Activated naive CD8-positive, alpha-beta T cell treated with anti-CD3 and anti-CD28 coated beads, Interleukin-2, amount 50 U/mL, for 16 hours (primary cell): ENCODE measurements around the gene IFIH1.

Source experiments
- DNase-seq: peaks from one replicate; pipeline ENCODE4 v3.0.0-alpha.2; 2020; ENCODE audit warnings: low read depth, low spot score

Gene IFIH1

DNA sequence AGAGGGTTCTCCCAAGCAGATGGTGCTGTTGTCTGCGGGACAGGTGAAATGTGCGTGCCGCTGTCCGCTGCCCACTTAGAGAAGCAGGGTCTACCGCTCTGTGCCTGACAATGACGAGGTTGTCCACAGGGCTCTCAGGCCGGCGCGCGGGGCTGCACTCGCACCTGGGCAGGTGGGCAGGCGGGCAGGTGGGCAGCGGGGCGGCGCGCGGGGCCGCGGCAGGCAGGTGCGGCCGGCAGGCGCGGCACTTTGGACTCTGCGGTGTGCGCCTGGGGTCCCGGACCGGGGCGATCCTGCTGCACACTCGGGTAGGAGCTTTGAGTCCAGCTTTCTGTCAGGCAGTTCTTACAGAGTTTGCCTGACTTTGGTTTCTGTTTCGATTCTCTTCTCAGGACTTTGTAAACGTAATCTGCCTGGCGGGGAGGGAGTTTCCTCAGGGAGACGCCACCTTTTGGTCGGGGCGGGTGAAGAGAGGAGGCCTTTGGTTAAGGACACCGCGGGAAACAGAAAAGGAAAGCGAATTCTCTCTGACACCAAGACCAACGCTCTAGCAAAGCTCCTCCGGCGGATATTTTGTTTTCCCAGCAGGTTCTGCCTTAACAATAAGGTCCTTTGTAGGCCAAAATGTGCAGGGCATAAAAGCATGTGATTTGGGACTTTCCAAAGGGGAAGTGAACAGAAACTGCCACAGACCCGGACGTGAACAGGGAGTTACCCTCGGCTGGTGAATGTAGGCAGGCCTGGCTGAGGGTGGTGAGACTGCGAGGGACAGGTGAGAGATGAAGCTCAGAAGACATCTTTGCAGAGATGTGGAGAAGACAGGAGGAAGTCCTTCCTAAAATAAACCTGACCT, at the start of gene IFIH1:
Gene IFIH1, minus strand, starts transcription at position 357 of the 853 bp plus-strand sequence. CDS start 377 bp downstream, outside the sequence.
- peak; percentile 55 for DNase-seq

DNA sequence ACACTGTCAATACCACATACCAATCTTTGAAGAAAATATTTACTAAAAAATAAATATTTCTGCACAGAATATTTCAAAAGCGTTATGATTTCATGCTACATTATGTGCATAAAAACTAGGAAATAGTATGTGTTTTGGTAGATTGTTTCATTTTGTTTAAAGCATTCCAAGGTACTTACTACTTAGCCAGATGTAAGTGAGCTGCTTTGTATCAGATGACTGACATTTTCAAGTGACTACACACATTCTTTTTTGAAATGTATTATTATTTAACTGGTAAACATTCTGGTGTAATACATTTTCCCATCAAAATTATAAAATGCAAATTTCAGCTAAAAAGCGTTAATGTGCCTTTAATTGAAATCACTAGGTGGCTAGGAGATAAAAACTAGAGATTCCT, 46.9 kb upstream of the IFIH1 start:
- DNase-seq, result no peak

DNA sequence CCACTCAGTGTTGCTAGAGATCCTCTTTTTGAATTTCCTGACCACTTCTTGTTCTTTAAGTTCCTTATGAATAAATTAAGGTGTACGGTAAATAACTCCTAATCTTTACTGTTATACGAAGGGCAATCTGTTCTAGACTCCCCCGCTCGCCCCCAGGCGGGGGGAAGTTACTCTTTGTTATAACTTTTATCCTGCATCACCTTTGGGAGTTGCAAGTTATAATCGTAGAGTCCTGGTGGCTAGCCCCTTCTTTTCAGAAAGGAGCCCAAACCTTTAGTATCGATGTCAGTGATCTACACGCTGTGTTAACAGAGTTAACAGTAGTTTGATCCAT, 26.1 kb upstream of the IFIH1 start:
- no peak for DNase-seq

DNA sequence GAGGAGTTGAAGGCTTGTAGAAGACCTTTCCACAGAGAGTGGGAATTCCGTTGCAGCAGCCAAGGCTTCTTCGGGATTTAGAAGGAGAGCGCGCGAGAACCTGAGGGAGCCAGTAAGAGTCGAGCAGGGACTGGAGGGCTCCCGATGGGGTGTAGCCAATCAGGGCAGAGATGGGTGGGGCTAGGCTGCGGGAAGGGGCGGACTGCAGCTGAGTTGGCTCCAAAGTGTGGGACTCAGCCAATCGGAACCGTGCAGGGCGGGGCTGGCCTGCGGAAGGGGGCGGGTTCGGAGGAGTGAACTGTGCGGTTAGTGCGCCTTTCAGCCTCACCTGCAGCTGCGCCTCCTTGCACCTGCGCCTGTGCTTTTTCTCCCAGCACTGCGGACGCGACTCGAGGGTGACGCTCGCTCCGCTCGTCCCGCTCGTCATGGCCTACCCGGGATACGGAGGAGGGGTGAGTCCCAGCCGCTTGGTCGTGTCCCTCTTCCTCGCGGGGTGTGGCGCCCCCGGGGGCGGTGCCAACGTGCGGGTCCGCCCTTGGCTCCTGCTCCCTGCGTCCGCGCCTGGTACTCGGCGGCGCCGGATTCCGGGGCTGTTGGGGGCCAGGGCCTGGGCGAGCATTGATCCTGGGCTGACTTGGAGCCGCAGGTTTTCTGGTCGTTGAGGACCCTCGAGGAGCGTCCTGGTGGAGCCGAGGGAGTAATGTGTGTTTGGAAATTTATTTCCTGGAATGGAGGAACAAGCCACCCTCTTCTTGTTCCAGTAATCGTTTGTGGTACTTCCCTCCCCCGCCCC, 25.5 kb upstream of the IFIH1 start, which contains the start of gene GCA:
Gene GCA, plus strand, starts transcription at position 309 of the 793 bp plus-strand sequence. Its CDS starts 117 bp downstream, at position 426.
- peak; percentile 99 for DNase-seq

DNA sequence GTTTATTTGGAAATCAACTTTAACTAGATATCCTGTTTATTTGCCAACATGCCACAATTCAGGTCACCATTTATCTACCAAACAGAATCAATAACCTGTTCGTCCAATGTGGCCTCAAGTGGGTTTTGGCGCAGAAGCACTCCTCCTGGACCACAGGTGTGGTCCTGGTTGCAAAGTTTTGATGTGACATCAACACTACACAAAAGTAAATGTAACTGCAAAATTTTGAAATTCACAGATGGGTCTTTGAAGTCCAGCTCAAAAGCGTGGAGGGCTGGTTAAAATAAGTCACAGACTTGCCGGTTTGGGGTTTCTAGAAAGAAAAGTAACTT, 25.0 kb upstream of the IFIH1 start:
- no peak for DNase-seq

- no peak for DNase-seq
Observed at GRCh38 chr2:162342841-162343240, 24.4 kb upstream of the IFIH1 start.

GRCh38 chr2:162342321-162342720, 23.8 kb upstream of the IFIH1 start:
- DNase-seq, result no peak

DNA sequence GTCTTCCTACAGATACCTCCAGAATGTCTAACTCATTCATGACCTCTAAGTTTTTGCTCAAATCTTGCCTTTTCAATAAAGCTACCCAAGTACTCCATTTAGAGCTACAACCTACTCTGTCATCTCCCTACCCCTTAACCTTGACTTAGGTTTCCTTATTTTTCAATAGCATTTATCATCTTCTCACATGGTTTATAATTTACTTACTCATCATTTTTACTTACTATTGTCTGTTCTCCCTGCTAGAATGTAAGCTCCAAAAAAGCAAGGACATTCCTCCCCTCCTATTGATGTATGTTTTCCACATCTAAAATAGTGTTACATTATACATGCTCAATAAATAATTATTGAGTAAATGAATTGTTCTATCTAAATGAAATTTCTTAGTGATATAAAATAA, 22.3 kb upstream of the IFIH1 start:
- DNase-seq, result no peak

- no peak for DNase-seq
Observed at GRCh38 chr2:162337868-162338267, 19.4 kb upstream of the IFIH1 start.

- no peak for DNase-seq
Observed at GRCh38 chr2:162333968-162334367, 15.5 kb upstream of the IFIH1 start.

- no peak for DNase-seq
Observed at GRCh38 chr2:162330881-162331280, 12.4 kb upstream of the IFIH1 start.

DNA sequence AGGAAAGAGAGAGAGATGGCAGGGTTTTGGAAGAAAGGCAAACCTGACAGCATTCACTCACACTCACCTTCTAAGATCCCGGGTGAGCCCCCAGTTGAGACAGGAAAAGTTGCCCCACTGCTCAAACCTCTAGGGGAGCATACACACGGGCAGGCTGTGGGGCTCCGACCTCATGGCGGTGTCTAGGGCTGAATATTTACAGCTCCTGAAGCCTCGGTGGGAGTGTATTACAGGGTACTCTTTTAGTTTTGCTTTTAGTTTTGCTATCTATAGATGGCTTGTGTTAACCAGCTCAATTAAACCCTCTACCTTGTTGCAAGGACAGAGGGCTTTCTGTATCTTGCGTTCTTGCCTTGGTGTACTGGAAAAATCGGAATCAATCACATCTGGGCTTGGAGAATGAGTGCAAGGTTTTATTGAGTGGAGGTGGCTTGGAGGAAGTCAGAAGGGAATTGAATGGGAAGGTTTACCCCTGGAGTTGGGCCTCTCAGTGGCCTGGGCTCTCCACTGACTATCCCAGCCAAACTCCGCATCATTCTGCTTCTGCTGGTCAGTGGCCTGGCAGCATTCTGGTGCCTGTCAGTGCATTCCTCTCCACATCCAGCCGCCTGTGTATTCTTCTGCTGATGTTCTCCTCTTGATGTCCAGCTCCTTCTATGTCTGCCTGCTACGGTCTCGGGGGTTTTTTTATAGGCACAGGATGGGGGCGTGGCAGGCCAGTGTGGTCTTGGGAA, 10.1 kb upstream of the IFIH1 start:
- DNase-seq, result no peak

DNA sequence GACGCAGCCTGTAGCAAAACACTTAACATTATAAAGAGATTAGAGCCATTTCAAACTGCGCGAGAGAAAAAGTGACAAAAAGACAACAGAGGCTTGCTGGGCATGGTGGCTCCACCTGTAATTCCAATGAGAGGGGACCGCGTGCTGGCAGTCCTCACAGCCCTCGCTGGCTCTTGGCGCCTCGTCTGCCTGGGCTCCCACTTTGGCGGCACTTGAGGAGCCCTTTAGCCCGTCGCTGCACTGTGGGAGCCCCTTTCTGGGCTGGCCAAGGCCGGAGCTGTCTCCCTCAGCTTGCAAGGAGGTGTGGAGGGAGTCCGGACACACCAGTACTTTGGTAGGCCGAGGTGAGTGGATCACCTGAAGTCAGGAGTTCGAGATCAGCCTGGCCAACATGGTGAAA, 9.3 kb upstream of the IFIH1 start:
- no peak for DNase-seq

DNA sequence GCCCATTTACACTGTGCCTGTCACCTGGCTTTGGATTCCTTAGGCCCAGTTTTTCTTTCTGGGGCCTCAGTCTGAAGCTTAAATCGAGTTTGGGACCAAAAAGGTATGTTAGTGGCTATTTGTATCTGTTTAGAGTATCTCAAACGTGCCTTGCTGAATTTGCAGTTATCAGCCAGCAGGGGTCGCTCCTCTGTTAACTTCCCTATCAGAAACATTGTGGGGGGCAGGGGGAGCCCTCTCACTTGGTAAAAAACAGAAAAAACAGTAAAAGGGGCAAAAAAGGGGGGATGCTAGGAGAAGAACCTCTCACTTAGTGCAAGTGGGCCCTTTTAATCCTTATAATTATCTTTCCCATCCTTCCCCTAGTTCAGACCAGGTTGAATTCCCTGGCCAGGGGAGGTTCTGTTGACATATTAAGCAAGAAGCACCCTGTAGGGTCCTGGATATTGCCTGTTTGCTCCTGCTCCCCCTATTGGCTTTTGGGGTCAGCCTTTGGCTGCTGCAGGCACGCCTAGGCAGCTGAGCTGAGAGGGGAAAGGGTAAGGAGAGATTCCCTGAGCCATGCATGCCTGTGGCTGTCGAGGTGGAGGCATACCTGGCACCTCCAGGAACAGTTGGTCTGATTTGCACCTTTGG, 8.8 kb upstream of the IFIH1 start:
- DNase-seq, result no peak

DNA sequence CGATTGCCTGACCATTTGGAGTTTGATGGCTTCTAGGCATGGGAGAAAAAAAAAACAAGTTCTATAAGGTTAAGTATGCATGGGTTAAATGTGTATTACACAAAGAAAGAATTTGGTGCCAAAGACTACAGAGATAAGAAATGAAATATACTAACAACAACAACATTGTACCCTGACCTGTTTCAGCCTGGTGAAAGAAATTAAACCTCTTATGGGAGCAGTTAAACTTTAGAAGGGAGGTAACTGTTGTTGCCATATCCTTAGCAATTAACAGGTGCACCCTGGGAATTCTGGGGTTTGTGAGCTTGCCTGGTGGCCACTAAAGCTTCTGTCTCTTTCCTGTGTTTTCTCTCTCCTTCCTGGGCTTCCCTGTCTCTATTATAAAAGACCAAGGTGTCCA, 6.5 kb upstream of the IFIH1 start:
- DNase-seq, result no peak

DNA sequence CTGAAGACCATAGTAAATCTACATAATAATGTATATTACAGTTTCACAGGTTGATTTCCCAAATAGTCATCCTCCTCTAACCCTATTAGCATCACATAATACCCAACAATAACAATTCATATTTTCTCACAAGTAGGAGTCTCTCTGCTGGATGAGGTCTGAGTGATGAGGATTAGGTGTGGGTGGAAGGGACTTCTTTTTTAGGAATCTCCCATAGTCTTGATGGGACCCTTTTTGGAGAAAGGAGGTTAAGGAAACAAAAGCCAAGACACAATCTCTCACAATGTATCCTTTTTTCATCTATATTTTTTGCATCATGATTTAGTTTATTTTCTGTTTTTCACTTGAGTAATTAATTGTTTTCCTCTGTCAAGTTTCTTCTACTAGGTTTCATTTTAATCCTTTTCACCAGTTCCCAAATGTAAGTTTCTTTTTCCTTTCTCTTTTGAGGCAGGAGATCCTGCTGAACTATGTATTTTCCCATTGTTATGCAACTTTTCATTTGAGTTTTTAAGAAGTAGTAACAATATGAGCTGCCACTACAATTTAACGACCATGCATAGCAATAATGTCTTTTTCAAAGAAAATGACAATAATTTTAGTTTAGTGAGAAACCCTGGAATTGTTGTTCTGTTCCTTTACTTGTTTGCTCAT, 2.5 kb upstream of the IFIH1 start:
- DNase-seq, result no peak

GRCh38 chr2:162317861-162318327, 590 bp downstream of the IFIH1 start:
- no peak for DNase-seq

DNA sequence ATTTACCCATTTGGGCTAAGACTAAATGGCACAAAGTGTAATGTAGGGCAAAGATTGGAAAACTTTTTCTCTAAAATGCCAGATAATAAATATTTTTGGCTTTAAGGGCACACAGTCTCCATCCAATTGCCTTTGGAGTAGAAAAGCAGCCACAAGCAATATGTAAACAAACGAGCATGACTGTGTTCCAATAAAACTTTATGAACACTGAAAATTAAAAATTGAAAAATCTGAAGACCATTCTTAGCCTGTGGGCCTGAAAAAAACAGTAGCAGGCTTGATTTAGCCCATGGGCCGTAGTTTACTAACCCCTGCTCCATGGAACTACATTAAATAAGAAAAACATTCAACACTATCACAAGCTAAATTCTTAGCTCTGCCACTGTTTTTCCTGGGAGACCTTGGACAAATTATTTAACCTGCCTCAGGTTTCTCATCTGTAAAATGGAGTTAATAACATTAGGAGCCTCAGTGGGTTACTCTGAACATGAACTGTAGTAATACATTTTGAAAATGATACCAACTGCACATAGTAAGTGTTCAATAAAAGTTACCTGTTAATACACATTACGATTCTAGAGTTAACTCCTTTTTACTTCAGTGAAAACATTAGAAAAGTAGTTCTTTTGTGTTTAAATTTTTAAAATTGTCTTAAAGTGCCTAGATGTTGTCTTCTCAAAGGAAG, 1.3 kb downstream of the IFIH1 start:
- no peak for DNase-seq

DNA sequence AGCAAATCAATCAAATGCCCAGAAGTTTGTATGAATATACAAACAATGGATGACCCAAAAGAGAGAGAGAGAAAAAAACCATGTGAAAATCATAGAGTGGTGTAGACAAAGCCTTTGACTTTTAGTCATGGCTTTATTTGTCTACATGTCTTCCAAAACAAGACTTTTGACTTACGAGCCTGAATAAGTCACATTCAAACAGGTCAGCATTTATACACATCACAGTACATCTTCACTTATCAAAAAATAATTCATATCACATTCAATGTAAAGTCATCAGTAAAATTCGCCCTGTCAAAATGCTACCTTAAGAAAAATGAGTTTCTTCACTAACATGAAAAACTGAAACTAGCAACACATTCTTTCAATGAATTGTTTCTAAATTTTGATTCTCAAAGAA, 1.9 kb downstream of the IFIH1 start:
- no peak for DNase-seq

GRCh38 chr2:162315938-162316337, 2.5 kb downstream of the IFIH1 start:
- DNase-seq, result no peak

- no peak for DNase-seq
Observed at GRCh38 chr2:162312853-162313252, 5.6 kb downstream of the IFIH1 start.
